ENCODE data around the gene NUP214. TPM values are rescaled to one million over a fixed set of nuclear protein-coding genes. Genes with fewer than 3 reads are reported as not detected.

NUP214 gene
- total RNA-seq, 1 experiment from 2014 or later, result 64.2 TPM

- peaks cover 7% of the 10 kb centered on the region for H3K27me3 ChIP-seq (replicated peaks; ENCODE audit: insufficient read depth, low read depth, low read length, poor library complexity)
Observed at GRCh38 chr9:131097126-131097947, 28.0 kb upstream of the NUP214 start.

DNA sequence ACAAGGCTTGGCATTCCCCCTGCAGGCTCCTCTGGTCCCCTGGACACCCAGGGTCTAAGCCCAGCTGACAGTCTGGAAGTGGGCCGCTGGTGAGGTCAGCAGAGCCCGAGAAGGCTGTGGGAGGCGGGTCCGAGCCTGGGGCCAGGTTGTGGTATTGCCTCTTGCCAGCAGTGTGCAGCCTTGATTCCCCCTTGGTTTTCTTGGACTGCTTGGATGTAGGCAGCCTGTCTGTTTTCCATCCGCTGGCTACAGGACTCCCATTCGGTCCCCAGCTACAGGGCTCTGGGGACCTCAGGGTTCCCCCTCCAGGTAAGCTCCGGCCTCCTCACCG lies 27.5 kb upstream of the NUP214 start:
- POLR2A ChIA-PET (ENCODE audit: low non-redundant PET), result no interaction called here
- peaks cover 7% of the 10 kb centered on the region for H3K27me3 ChIP-seq (replicated peaks; ENCODE audit: insufficient read depth, low read depth, low read length, poor library complexity)
- H3K27ac ChIP-seq (ENCODE audit: low read depth, low read length, poor library complexity, severe bottlenecking), result no peak overlapping the region
- no peaks in the 10 kb centered on the region for H3K36me3 ChIP-seq (ENCODE audit: insufficient read depth, low read length, poor library complexity, severe bottlenecking)
- no peak for DNase-seq (ENCODE audit: low spot score)
- TF ChIP-seq EZH2 (IDR thresholded peaks at IDR 0.05; ENCODE audit: borderline replicate concordance, low read depth, low read length, poor library complexity, severe bottlenecking), result no peak
- TF ChIP-seq, protein P1, sequence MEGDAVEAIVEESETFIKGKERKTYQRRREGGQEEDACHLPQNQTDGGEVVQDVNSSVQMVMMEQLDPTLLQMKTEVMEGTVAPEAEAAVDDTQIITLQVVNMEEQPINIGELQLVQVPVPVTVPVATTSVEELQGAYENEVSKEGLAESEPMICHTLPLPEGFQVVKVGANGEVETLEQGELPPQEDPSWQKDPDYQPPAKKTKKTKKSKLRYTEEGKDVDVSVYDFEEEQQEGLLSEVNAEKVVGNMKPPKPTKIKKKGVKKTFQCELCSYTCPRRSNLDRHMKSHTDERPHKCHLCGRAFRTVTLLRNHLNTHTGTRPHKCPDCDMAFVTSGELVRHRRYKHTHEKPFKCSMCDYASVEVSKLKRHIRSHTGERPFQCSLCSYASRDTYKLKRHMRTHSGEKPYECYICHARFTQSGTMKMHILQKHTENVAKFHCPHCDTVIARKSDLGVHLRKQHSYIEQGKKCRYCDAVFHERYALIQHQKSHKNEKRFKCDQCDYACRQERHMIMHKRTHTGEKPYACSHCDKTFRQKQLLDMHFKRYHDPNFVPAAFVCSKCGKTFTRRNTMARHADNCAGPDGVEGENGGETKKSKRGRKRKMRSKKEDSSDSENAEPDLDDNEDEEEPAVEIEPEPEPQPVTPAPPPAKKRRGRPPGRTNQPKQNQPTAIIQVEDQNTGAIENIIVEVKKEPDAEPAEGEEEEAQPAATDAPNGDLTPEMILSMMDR (conservative IDR thresholded peaks at IDR 0.05; ENCODE audit: low read depth, low read length), result no peak
- no peaks in the 10 kb centered on the region for H3K9me3 ChIP-seq (ENCODE audit: low read depth, low read length, poor library complexity, severe bottlenecking)
- no peaks in the 10 kb centered on the region for H3K4me1 ChIP-seq (ENCODE audit: insufficient read depth, low read length, poor library complexity, severe bottlenecking)
- intact Hi-C loops (cut with micrococcal nuclease; ENCODE audit: unreplicated experiment), result no loop called here
- no TSS peak for BruUV-seq (replicated peaks)
- CTCF ChIA-PET, result no interaction called here
- no peak overlapping the region for H3K4me3 ChIP-seq (ENCODE audit: low read depth, low read length, poor library complexity, severe bottlenecking)

More at GRCh38 chr9:131097126-131097947, 28.0 kb upstream of the NUP214 start:
- DNase-seq (ENCODE audit: low spot score), result no peak
- no peaks in the 10 kb centered on the region for H3K9me3 ChIP-seq (ENCODE audit: low read depth, low read length, poor library complexity, severe bottlenecking)
- H3K4me3 ChIP-seq (ENCODE audit: low read depth, low read length, poor library complexity, severe bottlenecking), result peak overlapping the region; percentile 55
- no peaks in the 10 kb centered on the region for H3K4me1 ChIP-seq (ENCODE audit: insufficient read depth, low read length, poor library complexity, severe bottlenecking)
- H3K36me3 ChIP-seq (ENCODE audit: insufficient read depth, low read length, poor library complexity, severe bottlenecking), result no peaks in the 10 kb centered on the region
- CTCF ChIA-PET, result interaction anchor here (0.6 kb wide), 1 partner anchor 132 kb away, joined by 3 read pairs; no protein-coding TSS in a partner anchor
- no peak for TF ChIP-seq EZH2 (IDR thresholded peaks at IDR 0.05; ENCODE audit: borderline replicate concordance, low read depth, low read length, poor library complexity, severe bottlenecking)
- TF ChIP-seq, protein P1 (conservative IDR thresholded peaks at IDR 0.05; ENCODE audit: low read depth, low read length), result no peak
- intact Hi-C loops (cut with micrococcal nuclease; ENCODE audit: unreplicated experiment), result no loop called here
- POLR2A ChIA-PET (ENCODE audit: low non-redundant PET), result no interaction called here
- H3K27ac ChIP-seq (ENCODE audit: low read depth, low read length, poor library complexity, severe bottlenecking), result no peak overlapping the region
- BruUV-seq (replicated peaks), result no TSS peak

DNA sequence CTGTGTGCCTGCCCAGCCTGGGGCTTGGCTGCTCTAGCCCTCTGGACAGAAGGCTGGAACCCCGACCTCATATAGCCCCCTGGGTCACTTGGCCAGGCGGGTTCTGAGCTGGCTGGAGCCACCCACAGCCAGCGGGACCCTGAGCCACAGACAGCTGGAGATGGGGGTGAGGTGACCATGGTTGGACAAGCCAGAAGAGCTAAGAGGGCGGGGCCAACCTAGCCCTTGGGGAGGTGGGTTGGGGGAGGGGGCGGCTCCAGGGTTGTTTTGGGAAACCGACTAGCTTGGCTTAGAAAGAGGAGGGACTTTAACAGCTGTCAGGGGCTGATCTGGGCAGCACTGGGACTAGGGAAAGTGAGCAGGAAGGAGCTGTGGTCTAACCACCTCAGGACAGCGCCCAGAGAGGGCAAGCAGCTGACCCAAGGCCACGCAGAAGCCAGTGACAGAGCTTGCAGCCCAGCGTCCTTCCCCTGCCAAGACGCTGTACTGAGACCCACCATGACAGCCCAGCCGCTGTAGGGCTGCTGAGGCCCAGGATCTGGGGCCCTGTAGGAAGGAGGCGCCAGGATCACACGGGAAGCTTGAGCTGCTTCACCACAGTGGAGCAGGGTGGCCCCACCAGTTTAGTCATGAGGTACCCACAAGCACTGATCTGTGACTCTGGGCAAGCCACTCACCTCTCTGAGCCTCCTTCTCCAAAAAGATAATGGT lies 26.8 kb upstream of the NUP214 start:
- CTCF ChIA-PET, result interaction anchor here (0.6 kb wide), 1 partner anchor 47 kb away, joined by 4 read pairs; no protein-coding TSS in a partner anchor
- no TSS peak for BruUV-seq (replicated peaks)
- no peak for DNase-seq (ENCODE audit: low spot score)
- Histone ChIP-seq H3K27ac (ENCODE audit: low read depth, low read length, poor library complexity, severe bottlenecking) (no peak overlapping the region), H3K36me3 (ENCODE audit: insufficient read depth, low read length, poor library complexity, severe bottlenecking) (no peaks in the 10 kb centered on the region), H3K9me3 (ENCODE audit: low read depth, low read length, poor library complexity, severe bottlenecking) (no peaks in the 10 kb centered on the region), H3K4me3 (ENCODE audit: low read depth, low read length, poor library complexity, severe bottlenecking) (no peak overlapping the region), H3K27me3 (replicated peaks; ENCODE audit: insufficient read depth, low read depth, low read length, poor library complexity) (peaks cover 7% of the 10 kb centered on the region), H3K4me1 (ENCODE audit: insufficient read depth, low read length, poor library complexity, severe bottlenecking) (no peaks in the 10 kb centered on the region)
- TF ChIP-seq, protein P1 (conservative IDR thresholded peaks at IDR 0.05; ENCODE audit: low read depth, low read length), result no peak
- no peak for TF ChIP-seq EZH2 (IDR thresholded peaks at IDR 0.05; ENCODE audit: borderline replicate concordance, low read depth, low read length, poor library complexity, severe bottlenecking)
- POLR2A ChIA-PET (ENCODE audit: low non-redundant PET), result no interaction called here
- intact Hi-C loops (cut with micrococcal nuclease; ENCODE audit: unreplicated experiment), result no loop called here
